HG02623 (cell line): ENCODE results near the gene CEP104.

ENCODE experiments used
- ATAC-seq: cut with Tn5 transposase; IDR thresholded peaks from one replicate; pipeline ENCODE4 v1.9.1; 2021; ENCODE audit warnings: moderate library complexity; ENCODE audit not compliant: unreplicated experiment

The CEP104 gene

GRCh38 chr1:3856923-3857790 is at the start of gene CEP104, which contains the start of gene DFFB:
Gene CEP104, minus strand, starts transcription at chr1:3857211. Its CDS starts 4,804 bp downstream, at chr1:3852407.
Gene DFFB, plus strand, starts transcription at chr1:3857476. Its CDS starts 128 bp downstream, at chr1:3857604.
- peak; percentile 95 for ATAC-seq

GRCh38 chr1:3906672-3907020 is 49.6 kb upstream of the CEP104 start:
- ATAC-seq, result no peak

GRCh38 chr1:3905953-3906671 is 49.1 kb upstream of the CEP104 start:
- no peak for ATAC-seq

- no peak for ATAC-seq
Observed at GRCh38 chr1:3905266-3905952, 48.4 kb upstream of the CEP104 start.

- no peak for ATAC-seq
Observed at GRCh38 chr1:3904843-3905185, 47.8 kb upstream of the CEP104 start.

- no peak for ATAC-seq
Observed at GRCh38 chr1:3904006-3904842, 47.2 kb upstream of the CEP104 start.

- no peak for ATAC-seq
Observed at GRCh38 chr1:3903141-3904005, 46.4 kb upstream of the CEP104 start.

- ATAC-seq, result no peak
Observed at GRCh38 chr1:3902571-3903091, 45.6 kb upstream of the CEP104 start.

GRCh38 chr1:3902111-3902511 is 45.1 kb upstream of the CEP104 start:
- ATAC-seq, result no peak

GRCh38 chr1:3900969-3901529 is 44.0 kb upstream of the CEP104 start:
- ATAC-seq, result peak; percentile 42

GRCh38 chr1:3900150-3900968 is 43.3 kb upstream of the CEP104 start, which contains the start of gene C1orf174:
Gene C1orf174, minus strand, starts transcription at chr1:3900272. Its CDS starts 86 bp downstream, at chr1:3900186.
- peak; percentile 66 for ATAC-seq

- peak; percentile 1 for ATAC-seq
Observed at GRCh38 chr1:3899754-3900149, 42.7 kb upstream of the CEP104 start.

GRCh38 chr1:3898994-3899753 is 42.2 kb upstream of the CEP104 start:
- no peak for ATAC-seq

- ATAC-seq, result no peak
Observed at GRCh38 chr1:3898475-3898735, 41.4 kb upstream of the CEP104 start.

- no peak for ATAC-seq
Observed at GRCh38 chr1:3896396-3897000, 39.5 kb upstream of the CEP104 start.

GRCh38 chr1:3895951-3896325 is 38.9 kb upstream of the CEP104 start:
- no peak for ATAC-seq

- no peak for ATAC-seq
Observed at GRCh38 chr1:3895279-3895950, 38.4 kb upstream of the CEP104 start.
